Activated CD4-positive, alpha-beta T cell treated with anti-CD3 and anti-CD28 coated beads, Interleukin-2, amount 50 U/mL, for 48 hours (primary cell): ENCODE results near the gene IL10.

ENCODE experiments used
- DNase-seq, 2 experiments: peaks; one replicate each; pipeline ENCODE4 v3.0.0-alpha.2; 2020

IL10 gene

GRCh38 chr1:206772243-206772937 lies at the start of gene IL10:
TSS of gene IL10 (minus strand) at chr1:206772494. CDS start at chr1:206772435, 59 bp downstream.
- DNase-seq = no peak

- DNase-seq = no peak
Measured at GRCh38 chr1:206821493-206821892, 49.2 kb upstream of the IL10 start.

- no peak for DNase-seq
Measured at GRCh38 chr1:206816390-206817287, 44.3 kb upstream of the IL10 start.

- no peak for DNase-seq
Measured at GRCh38 chr1:206814716-206815341, 42.5 kb upstream of the IL10 start.

GRCh38 chr1:206812471-206812870 lies 40.2 kb upstream of the IL10 start:
- DNase-seq = no peak

- DNase-seq = no peak
Measured at GRCh38 chr1:206809504-206810084, 37.3 kb upstream of the IL10 start.

- peak in 1 of 2 experiments; percentile 48 for DNase-seq
Measured at GRCh38 chr1:206808615-206809014, 36.3 kb upstream of the IL10 start.

- no peak for DNase-seq
Measured at GRCh38 chr1:206805357-206805756, 33.1 kb upstream of the IL10 start.

GRCh38 chr1:206804156-206804737 lies 32.0 kb upstream of the IL10 start:
- DNase-seq = no peak

GRCh38 chr1:206803221-206803730 lies 31.0 kb upstream of the IL10 start:
- peak; percentile 71 to 81 for DNase-seq

- no peak for DNase-seq
Measured at GRCh38 chr1:206802401-206802800, 30.1 kb upstream of the IL10 start.

GRCh38 chr1:206801467-206801866 lies 29.2 kb upstream of the IL10 start:
- DNase-seq = no peak

- DNase-seq = no peak
Measured at GRCh38 chr1:206800891-206801290, 28.6 kb upstream of the IL10 start.

- no peak for DNase-seq
Measured at GRCh38 chr1:206800411-206800810, 28.1 kb upstream of the IL10 start.

- DNase-seq = no peak
Measured at GRCh38 chr1:206799311-206799710, 27.0 kb upstream of the IL10 start.

GRCh38 chr1:206798384-206798996 lies 26.2 kb upstream of the IL10 start:
- DNase-seq = no peak

- no peak for DNase-seq
Measured at GRCh38 chr1:206797534-206798383, 25.5 kb upstream of the IL10 start.

GRCh38 chr1:206796981-206797402 lies 24.7 kb upstream of the IL10 start:
- no peak for DNase-seq

- DNase-seq = no peak
Measured at GRCh38 chr1:206796116-206796515, 23.8 kb upstream of the IL10 start.

GRCh38 chr1:206794294-206794908 lies 22.1 kb upstream of the IL10 start:
- DNase-seq = peak; percentile 59 to 67

- no peak for DNase-seq
Measured at GRCh38 chr1:206793620-206794019, 21.3 kb upstream of the IL10 start.
